Uterus (tissue), 4 donors: ENCODE results near the gene ZNF70. TPM values are rescaled to one million over a fixed set of nuclear protein-coding genes. Genes with fewer than 3 reads are reported as not detected.

Experiments
- DNase-seq, 2 donors: peaks; one replicate each; pipeline ENCODE4 v3.0.0-alpha.2; 2019 to 2020
- H3K27ac ChIP-seq, 2 donors: fragments of 200-600 bp; sonication (generic); 1 replicate in 1 of 2; 2 replicates in 1 of 2; pipeline ENCODE4 v1.5.1; 2016 to 2018
- H3K27me3 ChIP-seq, 2 donors: fragments of 200-600 bp; sonication (generic); one replicate each; pipeline ENCODE4 v1.5.1; 2018 to 2019; ENCODE audit warnings: control low read depth in 1 of 2
- H3K36me3 ChIP-seq, 2 donors: fragments of 200-600 bp; sonication (generic); one replicate each; pipeline ENCODE4 v1.5.1; 2019; ENCODE audit warnings: control low read depth in 1 of 2
- H3K4me1 ChIP-seq, 2 donors: fragments of 200-600 bp; sonication (generic); one replicate each; pipeline ENCODE4 v1.5.1; 2018 to 2019; ENCODE audit warnings: control low read depth in 1 of 2
- H3K4me3 ChIP-seq, 2 donors: fragments of 200-600 bp; sonication (generic); 1 replicate in 1 of 2; 2 replicates in 1 of 2; pipeline ENCODE4 v1.5.1; 2018 to 2019; ENCODE audit warnings: mild to moderate bottlenecking in 1 of 2
- H3K9me3 ChIP-seq, 2 donors: fragments of 200-600 bp; sonication (generic); one replicate each; pipeline ENCODE4 v1.5.1; 2019; ENCODE audit warnings: control low read depth in 1 of 2
- POLR2A ChIP-seq, 2 donors: fragments of 450-650 bp; IDR thresholded peaks; one replicate each; pipeline ENCODE4 v1.6.1; 2016; ENCODE audit warnings: antibody characterized with exemption in 2 of 2, mild to moderate bottlenecking in 1 of 2, moderate library complexity in 1 of 2
- intact Hi-C: fragments of 100-400 bp; cut with DNase I; formaldehyde crosslinking; loops from one replicate; pipeline ENCODE4 v1.15.1; 2023; ENCODE audit warnings: low total_unique reads
- total RNA-seq, 4 donors: library from RNA; depleted of rRNA in 3 of 4; stranded (reverse); fragments of >200 nt in 3 of 4; gene quantifications; one replicate each; pipeline versions ENCODE4 v1.1.0 to v1.2.4, GENCODE V29; 2014 to 2023
- TF ChIP-seq, protein P1 (sequence below), 4 experiments: fragments of 200-600 bp in 2 of 4; fragments of 450-650 bp in 2 of 4; sonication (generic) in 2 of 4; IDR thresholded peaks; one replicate each; pipeline ENCODE4 v1.5.1; 2016 to 2019; ENCODE audit warnings: antibody characterized with exemption in 4 of 4, mild to moderate bottlenecking in 2 of 4, moderate library complexity in 1 of 4
- donor health status: DM: yes; HTN: yes; CAD: no.

The ZNF70 gene
- total RNA-seq, 4 donors from 2014 or later, result 3.6 to 13.8 (median 6.2) TPM

DNA sequence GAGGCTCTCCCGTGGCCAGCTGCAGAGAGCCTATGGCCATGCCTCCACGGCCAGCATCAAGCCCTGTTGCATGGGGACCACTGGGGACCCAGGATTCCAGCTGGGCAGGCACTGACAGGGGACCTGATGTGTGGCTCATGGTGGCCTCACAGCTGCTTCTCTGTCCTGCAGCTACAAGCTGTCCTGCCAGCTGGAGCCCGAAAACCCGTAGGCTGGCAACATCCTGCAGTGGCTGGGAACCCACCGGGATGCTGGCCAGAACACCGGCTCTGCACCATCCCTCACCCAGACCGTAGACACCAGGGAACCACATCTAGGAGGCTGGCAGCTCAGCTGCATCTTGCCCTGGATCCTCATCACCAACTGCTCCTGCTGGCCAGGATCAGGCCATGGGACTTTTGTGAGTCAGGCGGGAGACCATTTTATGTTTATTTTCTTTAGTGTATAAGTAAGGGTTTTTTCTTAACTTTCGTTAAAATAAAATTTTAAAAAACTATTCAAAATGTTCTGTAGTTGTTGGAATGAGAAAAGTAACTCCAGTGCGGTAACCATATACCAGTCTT, 52.2 kb downstream of the ZNF70 start:
- no peaks in the 10 kb centered on the region for H3K4me1 ChIP-seq
- no peak overlapping the region for H3K4me3 ChIP-seq
- H3K27ac ChIP-seq, result no peak overlapping the region
- intact Hi-C loops, result no loop called here
- no peaks in the 10 kb centered on the region for H3K27me3 ChIP-seq
- H3K9me3 ChIP-seq, result no peaks in the 10 kb centered on the region
- no peak for TF ChIP-seq POLR2A (IDR thresholded peaks at IDR 0.05)
- TF ChIP-seq, protein P1, sequence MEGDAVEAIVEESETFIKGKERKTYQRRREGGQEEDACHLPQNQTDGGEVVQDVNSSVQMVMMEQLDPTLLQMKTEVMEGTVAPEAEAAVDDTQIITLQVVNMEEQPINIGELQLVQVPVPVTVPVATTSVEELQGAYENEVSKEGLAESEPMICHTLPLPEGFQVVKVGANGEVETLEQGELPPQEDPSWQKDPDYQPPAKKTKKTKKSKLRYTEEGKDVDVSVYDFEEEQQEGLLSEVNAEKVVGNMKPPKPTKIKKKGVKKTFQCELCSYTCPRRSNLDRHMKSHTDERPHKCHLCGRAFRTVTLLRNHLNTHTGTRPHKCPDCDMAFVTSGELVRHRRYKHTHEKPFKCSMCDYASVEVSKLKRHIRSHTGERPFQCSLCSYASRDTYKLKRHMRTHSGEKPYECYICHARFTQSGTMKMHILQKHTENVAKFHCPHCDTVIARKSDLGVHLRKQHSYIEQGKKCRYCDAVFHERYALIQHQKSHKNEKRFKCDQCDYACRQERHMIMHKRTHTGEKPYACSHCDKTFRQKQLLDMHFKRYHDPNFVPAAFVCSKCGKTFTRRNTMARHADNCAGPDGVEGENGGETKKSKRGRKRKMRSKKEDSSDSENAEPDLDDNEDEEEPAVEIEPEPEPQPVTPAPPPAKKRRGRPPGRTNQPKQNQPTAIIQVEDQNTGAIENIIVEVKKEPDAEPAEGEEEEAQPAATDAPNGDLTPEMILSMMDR (IDR thresholded peaks at IDR 0.05), result no peak
- no peaks in the 10 kb centered on the region for H3K36me3 ChIP-seq
- no peak for DNase-seq

DNA sequence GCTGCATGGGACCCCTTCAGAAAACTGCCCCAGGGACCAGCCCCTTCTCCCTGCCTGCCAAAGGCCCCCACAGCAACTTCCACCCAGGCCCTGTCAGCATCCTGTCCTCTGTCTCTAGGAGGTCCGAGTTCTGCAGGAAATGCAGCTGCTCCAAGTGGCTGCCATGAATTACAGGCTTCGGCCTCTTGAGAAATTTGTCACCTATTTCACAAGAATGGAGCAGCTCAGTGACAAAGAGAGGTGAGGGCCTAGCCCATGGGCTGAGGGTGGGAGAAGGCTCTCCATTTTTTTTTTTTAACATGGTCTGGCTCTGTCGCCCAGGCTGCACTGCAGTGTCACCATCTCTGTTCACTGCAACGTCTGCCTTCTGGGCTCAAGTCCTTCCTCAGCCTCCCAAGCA, 52.8 kb downstream of the ZNF70 start:
- no peak for DNase-seq
- intact Hi-C loops, result no loop called here

DNA sequence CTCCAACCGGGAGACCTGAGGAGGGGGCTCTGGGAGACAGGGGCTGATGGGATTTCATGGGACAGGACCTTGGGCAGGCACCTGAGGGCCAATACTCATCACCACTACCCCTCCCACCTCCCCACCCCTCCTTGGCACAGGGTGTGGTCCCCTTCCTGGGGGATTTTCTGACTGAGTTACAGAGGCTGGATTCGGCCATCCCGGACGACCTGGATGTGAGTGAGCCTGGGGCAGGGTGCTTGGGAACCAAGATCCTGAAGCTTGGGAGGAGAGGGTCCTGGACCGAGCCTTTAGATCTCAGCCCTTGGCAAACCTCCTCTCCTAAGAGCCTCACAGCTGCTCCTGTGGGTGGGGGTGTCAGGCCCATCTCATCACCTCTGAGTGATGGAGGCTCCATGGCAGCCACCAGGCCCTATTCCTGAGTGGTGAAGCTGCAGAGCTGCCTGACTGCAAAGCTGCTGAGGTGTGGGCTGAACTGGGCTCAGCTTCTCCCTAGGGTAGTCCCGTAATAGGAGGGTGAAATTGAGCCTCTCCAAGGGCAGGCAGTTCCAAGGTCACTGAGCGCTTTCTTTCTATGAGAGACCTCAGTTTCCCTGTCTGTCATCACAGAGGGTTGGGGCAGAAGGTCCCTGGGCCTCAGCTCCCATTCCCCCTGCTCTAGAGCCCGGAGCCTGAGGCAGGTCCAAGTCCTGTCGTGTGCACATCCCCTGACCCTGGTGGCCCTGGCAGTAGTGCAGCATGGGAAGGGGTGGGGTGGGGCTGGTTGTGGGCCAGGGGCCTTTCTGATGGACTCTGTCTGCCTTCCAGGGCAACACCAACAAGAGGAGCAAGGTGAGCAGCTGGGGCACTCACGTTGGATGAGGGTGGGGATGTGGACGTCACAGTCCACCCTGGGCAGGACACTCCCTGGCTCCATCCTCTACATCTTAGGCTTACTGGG, 53.6 kb downstream of the ZNF70 start:
- TF ChIP-seq POLR2A (IDR thresholded peaks at IDR 0.05), result no peak
- TF ChIP-seq, protein P1 (IDR thresholded peaks at IDR 0.05), result no peak
- Histone ChIP-seq H3K9me3 (no peaks in the 10 kb centered on the region), H3K4me1 (no peaks in the 10 kb centered on the region), H3K27ac (no peak overlapping the region), H3K36me3 (no peaks in the 10 kb centered on the region), H3K4me3 (no peak overlapping the region), H3K27me3 (no peaks in the 10 kb centered on the region)
- no peak for DNase-seq
- intact Hi-C loops, result no loop called here

More for the DNA sequence above, 52.8 kb downstream of the ZNF70 start:
- Histone ChIP-seq H3K4me3 (no peak overlapping the region), H3K4me1 (no peaks in the 10 kb centered on the region), H3K27ac (no peak overlapping the region), H3K27me3 (no peaks in the 10 kb centered on the region), H3K9me3 (no peaks in the 10 kb centered on the region), H3K36me3 (no peaks in the 10 kb centered on the region)
- TF ChIP-seq POLR2A (IDR thresholded peaks at IDR 0.05), result no peak
- TF ChIP-seq, protein P1 (IDR thresholded peaks at IDR 0.05), result no peak

DNA sequence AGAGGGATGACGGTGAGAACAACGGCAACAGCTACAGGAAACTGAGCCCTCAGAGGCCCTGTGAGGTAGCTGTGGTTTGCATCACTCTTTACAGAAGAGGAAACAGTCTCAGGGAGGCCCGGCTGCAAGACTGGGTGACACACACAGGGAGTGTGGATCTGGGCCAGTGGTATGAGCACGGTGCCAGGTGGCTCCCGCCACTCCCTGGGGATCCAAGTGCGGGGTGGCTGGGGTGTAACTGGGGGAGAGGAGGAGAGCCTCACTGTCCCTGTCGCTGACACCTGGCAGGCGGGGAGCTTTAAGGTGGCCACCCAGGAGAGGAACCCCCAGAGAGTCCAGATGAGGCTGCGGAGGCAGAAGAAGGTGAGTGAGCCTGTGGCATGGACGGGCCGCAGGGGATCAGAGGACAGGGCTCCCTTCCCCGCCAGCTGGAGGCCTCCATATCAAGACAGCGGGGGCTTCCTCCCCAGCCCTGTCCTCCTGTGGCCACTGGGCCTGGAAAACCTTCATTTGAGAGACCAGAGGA, 54.5 kb downstream of the ZNF70 start:
- H3K9me3 ChIP-seq, result no peaks in the 10 kb centered on the region
- H3K36me3 ChIP-seq, result no peaks in the 10 kb centered on the region
- TF ChIP-seq, protein P1 (IDR thresholded peaks at IDR 0.05), result no peak
- TF ChIP-seq POLR2A (IDR thresholded peaks at IDR 0.05), result no peak
- no peaks in the 10 kb centered on the region for H3K27me3 ChIP-seq
- no peaks in the 10 kb centered on the region for H3K4me1 ChIP-seq
- no peak overlapping the region for H3K27ac ChIP-seq
- intact Hi-C loops, result no loop called here
- DNase-seq, result no peak
- H3K4me3 ChIP-seq, result no peak overlapping the region
